Stimulated activated naive CD4-positive, alpha-beta T cell (primary cell): ENCODE results near the gene MYL6B.
"Not testable (repeated sequence)": the region's sequence is repeated elsewhere in the genome, so short reads cannot be mapped to it uniquely, and the experiment has no call there.

Source experiments
- DNase-seq, 6 experiments: peaks; one replicate each; lab custom pipeline; 2025; lab: John Stamatoyannopoulos, UW

The MYL6B gene

GRCh38 chr12:56152756-56153677 is 630 bp downstream of the MYL6B start:
- DNase-seq = no peak

DNA sequence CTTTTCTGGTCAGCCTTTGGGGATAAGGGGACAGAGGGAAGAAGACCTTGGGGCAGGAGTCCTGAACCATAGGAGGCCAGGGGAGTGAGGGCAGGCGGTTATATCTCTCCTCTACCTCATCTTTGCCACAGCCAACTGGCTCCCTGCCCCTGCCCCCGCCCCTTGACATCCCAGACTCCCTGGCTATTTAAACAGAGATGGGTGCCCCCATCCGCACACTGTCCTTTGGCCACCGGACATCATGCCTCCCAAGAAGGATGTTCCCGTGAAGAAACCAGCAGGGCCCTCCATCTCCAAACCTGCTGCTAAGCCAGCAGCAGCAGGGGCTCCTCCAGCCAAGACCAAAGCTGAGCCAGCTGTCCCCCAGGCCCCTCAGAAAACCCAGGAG is 1.3 kb downstream of the MYL6B start:
- no peak for DNase-seq

GRCh38 chr12:56154246-56154771 is 1.9 kb downstream of the MYL6B start:
- no peak for DNase-seq

GRCh38 chr12:56154818-56155217 is 2.4 kb downstream of the MYL6B start:
- DNase-seq = no peak

- no peak for DNase-seq
Measured at GRCh38 chr12:56155256-56155845, 3.0 kb downstream of the MYL6B start.

DNA sequence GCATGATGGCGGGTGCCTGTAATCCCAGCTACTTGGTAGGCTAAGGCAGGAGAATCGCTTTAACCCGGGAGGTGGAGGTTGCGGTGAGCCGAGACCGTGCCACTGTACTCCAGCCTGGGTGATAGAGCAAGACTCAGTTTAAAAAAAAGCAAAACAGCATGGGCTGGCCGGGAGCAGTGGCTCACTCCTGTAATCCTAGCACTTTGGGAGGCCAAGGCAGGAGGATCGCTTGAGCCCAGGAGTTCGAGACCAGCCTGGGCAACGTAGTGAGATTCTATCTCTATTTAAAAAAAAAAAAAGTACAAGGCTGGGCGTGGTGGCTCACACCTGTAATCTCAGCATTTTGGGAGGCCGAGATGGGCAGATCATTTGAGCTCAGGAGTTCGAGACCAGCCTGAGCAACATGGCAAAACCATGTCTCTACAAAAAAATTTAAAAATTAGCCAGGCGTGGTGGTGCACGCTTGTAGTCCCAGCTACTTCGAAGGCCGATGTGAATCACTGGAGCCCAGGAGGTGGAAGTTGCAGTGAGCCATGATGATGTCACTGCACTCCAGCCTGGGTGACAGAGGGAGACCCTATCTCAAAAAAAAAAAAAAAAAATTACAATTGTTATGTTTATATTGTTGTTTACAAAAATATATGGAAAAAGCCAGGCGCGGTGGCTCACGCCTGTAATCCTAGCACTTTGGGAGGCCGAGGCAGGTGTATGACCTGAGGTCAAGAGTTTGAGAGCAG is 4.2 kb downstream of the MYL6B start:
- DNase-seq = not testable (repeated sequence)

DNA sequence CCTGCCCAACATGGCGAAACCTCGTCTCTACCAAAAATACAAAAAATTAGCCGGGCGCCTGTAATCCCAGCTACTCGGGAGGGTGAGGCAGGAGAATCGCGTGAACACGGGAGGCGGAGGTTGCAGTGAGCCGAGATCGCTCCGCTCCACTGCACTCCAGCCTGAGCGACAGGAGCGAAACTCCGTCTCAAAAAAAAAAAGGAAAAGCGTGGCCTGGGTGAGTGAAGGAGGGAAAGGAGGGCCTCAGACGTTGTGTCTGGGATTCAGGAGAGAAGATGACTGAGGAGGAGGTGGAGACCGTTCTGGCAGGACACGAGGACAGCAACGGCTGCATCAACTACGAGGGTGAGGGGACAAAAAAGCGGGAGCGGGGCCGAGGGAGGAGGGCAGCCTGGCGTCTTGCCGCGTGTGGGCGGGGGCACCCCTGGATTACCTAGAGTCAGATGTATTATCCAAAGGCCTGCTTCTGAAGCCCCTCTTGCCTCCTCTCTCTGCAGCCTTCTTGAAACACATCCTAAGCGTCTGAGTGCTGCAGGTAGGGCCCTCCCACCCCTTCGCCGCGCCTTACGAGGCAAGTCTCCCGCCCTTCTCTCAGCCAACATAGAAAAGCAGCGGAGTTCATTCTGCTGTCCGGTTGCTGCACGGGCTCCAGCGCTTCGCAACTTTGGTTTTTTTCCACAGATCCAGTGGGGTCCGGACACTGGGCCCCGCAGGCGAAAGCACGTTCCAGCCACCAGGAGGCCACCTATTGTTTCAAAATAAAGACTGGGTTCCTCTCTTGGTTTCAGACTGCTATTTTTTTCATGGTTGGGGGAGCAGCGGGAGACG is 5.0 kb downstream of the MYL6B start:
- DNase-seq = peak in 5 of 6 experiments; percentile 43 to 83 (median 73)

GRCh38 chr12:56158029-56158925 is 5.9 kb downstream of the MYL6B start, which contains the start of gene MYL6:
Gene MYL6, plus strand, starts transcription at chr12:56158359. Its CDS starts 43 bp downstream, at chr12:56158402.
- DNase-seq = peak; percentile 80 to 93 (median 89)

GRCh38 chr12:56158926-56159461 is 6.6 kb downstream of the MYL6B start:
- DNase-seq = peak in 4 of 6 experiments; percentile 5 to 48 (median 30)

- DNase-seq = no peak
Measured at GRCh38 chr12:56159482-56160192, 7.2 kb downstream of the MYL6B start.

DNA sequence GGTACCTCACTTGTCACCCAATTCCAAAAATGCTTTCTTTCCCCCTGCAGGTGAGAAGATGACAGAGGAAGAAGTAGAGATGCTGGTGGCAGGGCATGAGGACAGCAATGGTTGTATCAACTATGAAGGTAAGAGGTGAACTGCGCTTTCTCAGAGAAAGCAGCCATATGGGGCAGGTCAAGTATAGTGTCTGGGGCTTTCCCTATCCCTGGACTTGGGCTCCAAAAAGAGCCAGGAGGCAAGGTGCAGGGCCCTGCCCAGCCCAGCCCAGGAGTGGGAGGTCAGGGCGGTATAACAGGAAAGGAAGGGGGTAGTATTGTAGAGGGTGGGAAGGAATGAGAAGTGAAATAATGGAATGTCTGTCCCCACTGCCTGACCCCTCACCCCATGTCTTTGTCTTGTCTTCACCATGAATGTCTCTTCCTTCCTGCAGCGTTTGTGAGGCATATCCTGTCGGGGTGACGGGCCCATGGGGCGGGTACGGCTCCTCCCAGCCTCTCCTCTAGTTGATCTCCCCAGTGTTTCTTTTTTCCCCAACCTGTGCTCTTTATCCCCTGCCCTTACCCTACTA is 7.9 kb downstream of the MYL6B start:
- peak; percentile 39 to 66 (median 57) for DNase-seq

GRCh38 chr12:56160894-56161689 is 8.7 kb downstream of the MYL6B start:
- no peak for DNase-seq

- DNase-seq = no peak
Measured at GRCh38 chr12:56161690-56162351, 9.4 kb downstream of the MYL6B start.

DNA sequence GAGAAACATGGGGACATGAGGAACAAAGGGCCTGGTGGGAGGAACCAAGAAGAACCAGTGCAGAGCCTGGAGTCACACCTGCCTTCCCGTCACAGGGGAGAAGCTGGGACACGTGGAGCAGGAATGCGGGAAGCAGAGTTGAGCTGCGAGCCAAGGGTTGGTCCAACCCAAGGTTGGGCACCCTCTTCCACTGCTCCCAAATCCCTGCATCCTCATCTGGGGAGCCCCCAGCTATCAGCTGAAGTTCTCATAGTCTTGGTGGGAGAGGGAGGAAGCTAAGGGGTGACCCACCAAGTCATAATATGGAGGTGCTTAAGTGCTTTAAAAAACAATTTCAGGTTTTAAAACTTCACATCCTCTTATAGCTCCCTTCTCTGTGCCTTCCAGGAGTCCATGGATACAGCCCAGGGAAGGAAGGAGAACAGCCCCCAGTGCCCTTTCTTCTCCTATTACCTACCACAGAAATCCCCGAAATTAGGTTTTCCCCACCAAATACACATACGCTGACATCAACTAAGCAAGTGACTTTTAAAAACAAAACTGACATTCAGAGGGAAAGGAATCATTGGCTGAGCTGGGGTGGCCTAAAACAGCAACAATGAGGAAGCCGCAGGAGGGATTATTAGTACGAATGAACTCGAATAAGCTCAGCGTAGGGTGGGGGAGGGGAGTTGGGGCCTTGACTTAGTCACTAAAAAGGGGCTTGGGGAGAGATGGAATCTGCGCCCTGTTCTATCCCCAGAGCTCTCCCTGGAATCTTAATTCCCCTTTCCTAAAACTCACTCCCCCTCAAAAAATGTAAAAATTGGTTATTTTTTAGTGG is 10.3 kb downstream of the MYL6B start:
- no peak for DNase-seq

DNA sequence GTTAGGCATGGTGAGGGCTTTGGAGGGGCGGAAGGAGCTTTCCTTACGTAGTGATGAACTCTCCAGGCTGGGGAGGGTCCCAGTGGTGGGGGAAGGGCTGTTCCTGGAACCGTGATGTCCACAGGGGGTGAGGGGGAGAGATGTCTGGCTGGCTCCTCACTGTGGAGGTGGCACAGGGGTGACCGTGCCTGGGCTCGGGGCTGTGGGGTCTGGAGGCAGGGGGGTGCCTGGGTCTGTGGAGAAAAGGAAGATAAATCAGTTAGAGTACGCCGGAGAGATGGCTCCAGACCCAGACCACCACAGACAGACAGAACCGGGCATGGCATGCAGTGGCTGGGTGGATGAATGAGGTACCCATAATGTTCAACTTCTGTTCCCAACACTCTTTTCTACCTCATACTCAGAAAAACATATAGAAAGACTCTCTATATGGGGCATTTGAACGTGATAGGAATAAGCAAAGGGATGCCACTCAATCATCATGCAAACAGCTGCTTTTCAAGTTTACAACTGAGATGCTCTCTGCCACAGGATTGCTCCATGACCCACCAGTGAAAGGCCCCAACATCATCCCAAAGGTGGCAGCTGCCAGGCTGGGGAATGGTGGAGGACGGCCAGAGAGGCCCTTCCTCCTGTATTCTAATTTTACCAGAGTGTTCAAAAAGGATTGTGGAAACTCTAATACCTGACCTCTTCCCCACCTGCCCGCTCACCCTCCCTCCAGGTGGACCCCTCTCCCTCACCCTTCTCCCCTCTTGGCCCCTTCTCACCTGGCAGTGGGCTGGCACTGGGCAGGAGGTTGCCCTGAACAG is 11.4 kb downstream of the MYL6B start:
- DNase-seq = no peak

GRCh38 chr12:56164345-56164729 is 11.9 kb downstream of the MYL6B start:
- peak in 1 of 6 experiments; percentile 4 for DNase-seq
